CD4-positive, alpha-beta T cell treated with Interleukin-21 for 1 hour (primary cell): ENCODE results near the gene PNRC2.
"Not testable (repeated sequence)": the region's sequence is repeated elsewhere in the genome, so short reads cannot be mapped to it uniquely, and the experiment has no call there.

ENCODE experiments used
- DNase-seq: peaks from one replicate; pipeline ENCODE4 v3.0.0-alpha.2; 2020

Gene PNRC2

GRCh38 chr1:23957096-23957495 is 2.5 kb upstream of the PNRC2 start:
- no peak for DNase-seq

DNA sequence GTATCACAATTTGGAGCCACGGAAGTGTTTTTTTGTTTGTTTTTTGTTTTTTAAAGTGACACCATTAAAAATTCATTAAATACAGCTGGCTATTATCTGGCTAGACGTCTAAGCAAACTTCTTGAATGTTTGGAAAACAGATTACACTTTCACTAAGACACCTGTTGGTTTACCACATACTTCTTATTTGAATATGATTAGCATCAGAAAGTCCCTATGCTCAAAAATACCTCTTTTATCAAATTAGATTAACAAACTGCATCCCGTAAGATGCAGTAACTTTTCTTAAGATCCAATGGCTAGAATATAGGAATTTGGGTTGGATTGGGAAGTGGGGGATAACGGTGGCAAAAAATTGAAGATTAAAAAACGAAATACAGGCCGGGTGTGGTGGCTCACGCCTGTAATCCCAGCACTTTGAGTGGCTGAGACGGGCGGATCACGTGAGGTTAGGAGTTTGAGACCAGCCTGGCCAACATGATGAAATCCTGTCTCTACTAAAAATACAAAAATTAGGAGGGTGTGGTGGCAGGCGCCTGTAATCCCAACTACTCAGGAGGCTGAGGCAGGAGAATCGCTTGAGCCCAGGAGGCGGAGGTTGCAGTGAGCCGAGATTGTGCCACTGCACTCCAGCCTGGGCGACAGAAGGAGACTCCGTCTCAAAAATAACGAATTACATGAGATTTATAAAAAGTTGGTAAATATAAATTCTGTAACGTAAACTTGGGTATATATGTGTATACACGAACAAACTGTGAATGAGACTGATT is 1.4 kb upstream of the PNRC2 start:
- DNase-seq, result not testable (repeated sequence)

- DNase-seq, result peak; percentile 95
Measured at GRCh38 chr1:23958810-23959460, 693 bp upstream of the PNRC2 start.

DNA sequence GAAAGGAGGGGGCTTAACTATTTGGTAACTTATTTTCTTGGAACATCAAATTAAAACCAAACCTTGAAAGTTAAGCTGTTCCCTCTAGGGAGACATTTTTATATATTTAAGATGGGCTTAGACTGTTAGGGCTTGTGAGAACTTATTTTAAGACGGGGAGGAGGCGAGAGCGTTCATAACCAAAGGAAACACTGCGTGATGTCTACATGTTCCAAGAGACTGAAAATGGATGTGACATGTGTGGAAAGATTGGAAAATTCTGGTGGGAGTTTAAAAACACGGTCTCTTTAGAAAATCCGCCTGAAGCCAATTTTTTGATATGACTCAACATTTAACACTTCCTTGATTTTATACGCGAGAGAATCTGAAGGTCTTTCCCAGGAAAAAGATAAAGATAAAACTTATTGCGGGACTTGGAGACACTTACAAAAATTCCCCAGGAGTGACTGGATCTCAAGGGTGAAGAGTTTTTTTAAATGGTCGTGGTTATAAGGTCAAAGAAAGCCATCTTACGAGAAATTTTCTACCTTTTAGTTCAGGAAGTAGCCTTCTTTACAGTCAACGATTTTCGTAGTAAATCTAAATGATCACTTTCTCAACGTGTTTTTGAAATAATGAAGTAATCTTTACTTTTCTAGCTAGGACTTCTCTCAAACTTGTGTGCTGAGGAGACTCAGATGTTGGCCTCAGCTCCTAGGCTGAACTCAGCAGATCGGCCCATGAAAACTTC is 828 bp downstream of the PNRC2 start:
- peak; percentile 23 for DNase-seq

- DNase-seq, result no peak
Measured at GRCh38 chr1:23963617-23964234, 4.1 kb downstream of the PNRC2 start.

DNA sequence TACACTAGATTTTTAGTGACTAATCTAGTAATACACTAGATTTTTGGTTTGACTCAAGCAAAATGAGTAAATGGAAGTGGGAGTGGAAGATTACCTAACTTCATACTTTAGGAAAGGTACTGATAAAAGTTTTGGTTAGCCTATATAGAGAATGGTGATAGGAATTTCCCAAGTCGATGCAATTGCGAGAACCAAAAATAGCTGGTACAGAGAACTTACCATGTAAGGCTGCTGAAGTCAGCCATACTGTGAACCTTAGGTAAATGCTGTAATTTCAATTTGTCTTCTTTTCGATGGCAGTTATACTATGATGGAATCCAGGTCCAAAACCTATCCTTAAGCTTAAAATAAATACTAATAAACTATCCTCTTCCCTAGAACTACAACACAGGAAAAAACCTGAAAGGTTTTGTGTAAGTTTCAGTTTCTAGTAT is 4.6 kb downstream of the PNRC2 start:
- DNase-seq, result no peak

DNA sequence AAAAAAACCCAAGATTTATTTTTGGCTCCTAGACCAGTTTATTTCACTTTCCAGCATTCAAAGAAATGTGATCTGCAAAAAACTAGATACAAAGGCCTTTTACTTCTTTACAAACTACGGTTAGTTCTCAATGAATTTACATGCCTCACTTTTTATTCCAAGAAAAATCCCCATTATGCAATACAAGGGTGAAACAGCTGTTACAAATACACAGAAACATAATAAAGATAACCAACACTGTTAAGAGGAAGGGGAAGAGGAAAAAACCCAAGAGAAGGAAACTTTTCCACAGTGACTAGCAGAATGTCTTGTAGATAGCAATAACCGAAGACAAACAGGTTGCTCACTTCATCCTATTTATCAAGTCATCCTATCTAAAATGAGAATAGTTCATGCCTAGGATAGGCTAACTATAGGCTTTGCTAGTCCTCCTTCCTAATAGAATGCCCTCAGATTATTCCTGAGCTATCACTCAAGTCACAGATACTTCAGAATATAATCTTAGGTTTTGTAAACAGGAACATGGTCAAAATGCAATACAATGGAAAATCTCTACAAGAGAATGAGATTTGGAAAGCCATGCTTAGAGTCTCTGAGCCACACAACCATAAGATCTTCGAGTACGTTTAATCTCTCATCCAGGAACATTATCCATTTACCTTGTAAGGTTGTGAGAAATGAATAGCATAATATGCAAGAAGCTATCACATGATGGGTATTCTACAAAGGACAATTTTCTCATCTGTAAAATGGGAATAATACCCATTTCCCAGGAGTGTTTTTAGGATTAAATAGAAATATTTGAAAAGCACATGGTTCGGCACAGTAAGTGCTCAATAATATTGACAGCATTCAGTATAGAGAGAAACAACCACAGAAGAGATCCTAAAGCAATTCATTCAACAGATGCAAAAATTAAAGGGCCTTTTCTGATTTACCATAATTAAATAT is 5.4 kb downstream of the PNRC2 start:
- DNase-seq, result no peak

- DNase-seq, result no peak
Measured at GRCh38 chr1:23966973-23967493, 7.4 kb downstream of the PNRC2 start.

DNA sequence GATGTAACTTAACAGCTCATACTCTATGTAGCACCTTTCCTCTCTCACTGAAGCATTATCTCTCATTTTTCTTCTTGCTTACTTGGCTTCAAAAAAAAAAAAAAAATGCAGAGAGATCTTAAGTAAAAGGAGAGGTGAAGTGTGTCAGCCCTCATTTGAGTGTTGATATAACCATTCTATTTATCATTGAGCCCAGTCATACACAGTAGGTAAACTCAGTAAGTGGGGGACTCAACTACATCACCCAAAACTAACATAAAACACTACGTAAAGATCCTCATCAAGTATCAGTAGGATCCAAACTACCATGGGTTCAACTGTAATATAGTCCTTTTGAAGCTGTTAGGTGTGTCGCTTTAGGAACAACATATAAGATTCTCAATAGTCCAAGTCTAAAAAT is 8.2 kb downstream of the PNRC2 start:
- DNase-seq, result no peak

- DNase-seq, result peak; percentile 35
Measured at GRCh38 chr1:23977187-23977853, 17.7 kb downstream of the PNRC2 start.

- DNase-seq, result no peak
Measured at GRCh38 chr1:23977854-23978191, 18.2 kb downstream of the PNRC2 start.

GRCh38 chr1:23978805-23979204 is 19.2 kb downstream of the PNRC2 start:
- DNase-seq, result no peak

GRCh38 chr1:23979387-23979880 is 19.8 kb downstream of the PNRC2 start:
- DNase-seq, result no peak

DNA sequence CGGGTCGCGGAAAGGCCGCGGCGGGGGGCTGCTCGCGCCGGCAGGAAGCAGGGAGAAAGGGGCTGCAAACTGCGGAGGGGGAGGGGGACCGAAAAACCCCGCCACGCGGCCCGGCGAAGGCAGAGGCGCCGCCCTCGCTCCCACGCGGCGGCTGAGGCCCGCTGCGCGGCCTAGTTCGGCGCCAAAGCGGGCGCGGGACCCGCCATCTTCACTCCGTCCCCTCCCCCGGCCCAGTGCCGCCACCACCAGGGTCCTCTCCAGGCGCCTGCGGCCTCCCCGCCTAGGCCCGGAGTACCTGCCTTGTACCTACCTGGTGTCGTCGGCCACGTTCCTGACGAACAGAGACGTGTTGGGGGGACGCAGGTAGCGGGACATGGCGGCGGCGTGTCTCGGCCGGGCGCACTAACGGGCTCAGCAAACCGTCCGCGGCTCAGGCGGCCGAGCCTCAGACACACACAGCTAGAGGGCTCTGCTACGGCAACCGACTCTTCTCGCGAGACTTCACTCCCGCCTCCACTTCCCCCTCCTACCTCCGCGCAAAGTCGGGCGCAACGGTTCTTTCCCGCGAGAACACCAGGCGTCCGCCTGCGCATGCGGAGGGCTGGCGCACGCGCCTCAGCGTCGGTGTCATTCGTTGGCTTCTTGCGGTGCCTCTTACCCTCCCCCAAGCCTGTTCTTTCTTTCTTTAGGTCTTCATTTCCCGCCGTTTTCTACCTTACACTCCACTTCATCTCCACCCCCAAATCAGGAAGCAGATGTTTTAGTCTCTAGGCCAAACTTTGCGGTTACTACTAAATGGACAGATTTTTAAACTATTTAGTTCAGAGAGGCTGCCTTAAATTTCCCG is 20.5 kb downstream of the PNRC2 start, which contains the start of gene SRSF10:
SRSF10 (minus strand) TSS at position 447 of the 847 bp plus-strand sequence; CDS start at position 375, 72 bp downstream.
- peak; percentile 99 for DNase-seq

DNA sequence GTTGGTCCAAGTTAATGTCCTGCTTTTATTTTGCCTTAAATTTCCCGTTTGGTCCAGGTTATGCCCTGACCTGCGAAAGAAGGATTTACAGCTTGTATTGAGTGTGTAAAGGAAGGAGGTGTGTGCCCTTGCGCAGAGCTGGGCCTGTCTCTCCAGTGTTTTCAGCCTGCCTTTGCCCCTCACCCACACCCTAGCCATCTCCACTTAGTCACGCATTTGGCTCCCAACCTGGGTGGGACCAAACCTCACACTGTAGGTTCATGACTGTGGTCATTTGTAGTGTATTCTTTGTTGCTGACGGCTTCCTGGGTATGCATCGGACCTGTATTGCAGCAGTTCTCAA is 21.1 kb downstream of the PNRC2 start:
- no peak for DNase-seq

DNA sequence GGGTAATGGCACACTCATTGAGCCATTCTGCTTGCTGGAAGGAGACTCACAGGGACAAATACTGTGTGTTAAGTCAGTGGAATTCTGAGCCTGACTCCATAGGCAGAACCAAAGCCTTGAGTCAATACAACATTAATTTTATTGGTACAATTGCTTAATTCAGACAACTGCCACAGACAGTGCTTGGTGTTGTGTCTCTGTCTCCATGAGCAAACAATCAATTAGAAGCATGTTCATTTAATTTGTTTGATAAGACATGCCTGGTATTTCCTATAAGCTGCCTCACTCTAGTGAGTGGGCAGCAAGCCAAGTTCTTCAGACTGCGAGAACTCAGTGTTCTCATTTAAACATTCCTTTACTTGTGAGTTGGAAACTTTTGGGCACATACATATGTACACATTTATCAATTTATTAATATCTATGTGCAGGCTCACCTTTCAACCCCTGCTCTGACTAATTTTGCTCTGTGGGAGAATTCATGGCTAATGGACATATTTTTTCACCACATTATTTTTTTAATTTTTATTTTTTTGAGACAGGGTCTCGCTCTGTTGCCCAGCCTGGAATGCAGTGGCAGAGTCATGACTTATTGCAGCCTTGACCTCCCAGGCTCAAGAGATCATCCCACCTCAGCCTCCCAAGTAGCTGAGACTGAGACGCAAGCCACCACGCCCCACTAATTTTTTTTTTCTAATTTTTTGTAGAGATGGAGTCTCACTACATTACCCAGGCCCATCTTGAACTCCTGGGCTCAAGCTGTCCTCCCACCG is 25.0 kb downstream of the PNRC2 start:
- no peak for DNase-seq

DNA sequence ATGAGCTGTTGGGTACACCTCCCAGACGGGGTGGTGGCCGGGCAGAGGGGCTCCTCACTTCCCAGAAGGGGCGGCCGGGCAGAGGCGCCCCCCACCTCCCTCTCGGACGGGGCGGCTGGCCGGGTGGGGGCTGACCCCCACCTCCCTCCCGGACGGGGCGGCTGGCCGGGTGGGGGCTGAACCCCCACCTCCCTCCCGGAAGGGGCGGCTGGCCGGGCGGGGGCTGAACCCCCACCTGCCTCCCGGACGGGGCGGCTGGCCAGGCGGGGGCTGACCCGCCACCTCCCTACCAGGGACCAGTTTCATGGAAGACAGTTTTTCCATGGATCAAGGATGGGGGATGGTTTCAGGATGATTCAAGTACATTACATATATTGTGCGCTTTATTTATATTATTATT is 27.4 kb downstream of the PNRC2 start:
- DNase-seq, result not testable (repeated sequence)

DNA sequence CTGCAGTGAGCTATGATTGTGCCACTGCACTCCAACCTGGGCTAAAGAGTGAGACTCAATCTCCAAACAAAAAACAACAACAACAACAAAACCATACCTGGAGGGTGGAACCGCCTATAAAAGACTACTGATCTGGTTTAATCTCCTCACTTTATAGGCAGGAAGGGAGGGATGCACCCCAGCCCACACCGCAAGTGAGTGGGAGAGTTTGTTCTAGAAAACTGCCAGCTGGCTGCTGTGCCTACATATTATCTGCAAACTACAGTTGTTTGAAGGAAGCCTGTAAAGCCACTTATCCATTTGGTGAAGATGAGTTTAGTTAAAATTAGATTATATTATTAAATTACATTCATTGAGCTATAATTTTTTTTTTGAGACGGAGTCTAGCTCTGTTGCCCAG is 29.6 kb downstream of the PNRC2 start:
- no peak for DNase-seq

DNA sequence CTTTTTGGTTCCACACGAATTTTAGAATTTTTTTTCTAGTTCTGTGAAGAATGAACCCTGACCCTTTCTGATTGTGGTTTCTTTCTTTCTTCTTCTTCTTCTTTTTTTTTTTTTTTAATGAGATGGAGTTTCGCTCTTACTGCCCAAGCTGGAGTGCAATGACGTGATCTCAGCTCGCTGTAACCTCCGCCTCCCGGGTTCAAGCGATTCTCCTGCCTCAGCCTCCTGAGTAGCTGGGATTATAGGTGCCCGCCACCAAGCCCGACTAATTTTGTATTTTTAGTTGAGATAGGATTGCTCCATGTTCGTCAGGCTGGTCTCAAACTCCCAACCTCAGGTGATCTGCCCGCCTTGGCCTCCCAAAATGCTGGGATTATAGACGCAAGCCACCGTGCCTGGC is 32.4 kb downstream of the PNRC2 start:
- DNase-seq, result not testable (repeated sequence)
